SK-N-SH treated with all-trans-retinoic acid at 6 μM for 48 hours (cell line): ENCODE results near the gene TTC3.

Experiments
- ATAC-seq: fragments of 200-7000 bp; cut with Tn5 transposase; 3 replicates; pipeline ENCODE4 v1.9.1; 2020; ENCODE audit warnings: mild to moderate bottlenecking, moderate library complexity
- ARNTL ChIP-seq: fragments of 450-650 bp; formaldehyde crosslinking; IDR thresholded peaks from 2 replicates; pipeline ENCODE4 v1.5.0; 2020; ENCODE audit warnings: low read depth, mild to moderate bottlenecking, moderate library complexity, borderline replicate concordance
- CSDC2 ChIP-seq: fragments of 250-450 bp; sonication (Bioruptor Pico); IDR thresholded peaks from 2 replicates; pipeline ENCODE4 v1.5.0; 2020; ENCODE audit warnings: mild to moderate bottlenecking, moderate library complexity
- GLIS3 ChIP-seq: fragments of 250-450 bp; sonication (Bioruptor Pico); IDR thresholded peaks from 2 replicates; pipeline ENCODE4 v1.5.0; 2020; ENCODE audit warnings: mild to moderate bottlenecking, moderate library complexity
- ISL1 ChIP-seq: fragments of 250-450 bp; sonication (Bioruptor Pico); IDR thresholded peaks from 2 replicates; pipeline ENCODE4 v2.1.2; 2022; ENCODE audit warnings: mild to moderate bottlenecking, moderate library complexity
- OSR1 ChIP-seq: fragments of 250-450 bp; sonication (Bioruptor Pico); IDR thresholded peaks from 2 replicates; pipeline ENCODE4 v1.8.0; 2022; ENCODE audit warnings: moderate library complexity, mild to moderate bottlenecking, inconsistent platforms
- PPARA ChIP-seq: fragments of 250-450 bp; sonication (Bioruptor Pico); IDR thresholded peaks from 2 replicates; pipeline ENCODE4 v1.5.0; 2020; ENCODE audit warnings: mild to moderate bottlenecking, borderline replicate concordance
- TCF4 ChIP-seq: fragments of 250-450 bp; sonication (Bioruptor Pico); IDR thresholded peaks from 2 replicates; pipeline ENCODE4 v1.8.0; 2021; ENCODE audit warnings: mild to moderate bottlenecking, moderate library complexity, borderline replicate concordance
- TOX ChIP-seq: fragments of 250-450 bp; sonication (Bioruptor Pico); IDR thresholded peaks from 2 replicates; pipeline ENCODE4 v1.8.0; 2021; ENCODE audit warnings: mild to moderate bottlenecking, moderate library complexity, borderline replicate concordance
- ZC3H10 ChIP-seq: fragments of 250-450 bp; sonication (Bioruptor Pico); IDR thresholded peaks from 2 replicates; pipeline ENCODE4 v1.5.1; 2021; ENCODE audit warnings: mild to moderate bottlenecking, moderate library complexity
- ZFP3 ChIP-seq: fragments of 250-450 bp; sonication (Bioruptor Pico); IDR thresholded peaks from 2 replicates; pipeline ENCODE4 v1.5.0; 2020; ENCODE audit warnings: mild to moderate bottlenecking, moderate library complexity
- ZFP30 ChIP-seq: fragments of 450-650 bp; formaldehyde crosslinking; IDR thresholded peaks from 2 replicates; pipeline ENCODE4 v1.5.0; 2022; ENCODE audit warnings: mild to moderate bottlenecking, moderate library complexity
- ZNF565 ChIP-seq: fragments of 450-650 bp; formaldehyde crosslinking; conservative IDR thresholded peaks from 2 replicates; pipeline ENCODE4 v1.5.0; 2020; ENCODE audit warnings: low read depth, mild to moderate bottlenecking, moderate library complexity
- ZNF8 ChIP-seq: fragments of 450-650 bp; formaldehyde crosslinking; IDR thresholded peaks from 2 replicates; pipeline ENCODE4 v1.5.0; 2020; ENCODE audit warnings: mild to moderate bottlenecking, moderate library complexity
- TF ChIP-seq, protein P1 (sequence below): fragments of 250-450 bp; sonication (Bioruptor Pico); IDR thresholded peaks from 2 replicates; pipeline ENCODE4 v1.5.1; 2021; ENCODE audit warnings: mild to moderate bottlenecking, moderate library complexity
- TF ChIP-seq, protein P2 (sequence below): fragments of 250-450 bp; sonication (Bioruptor Pico); IDR thresholded peaks from 2 replicates; pipeline ENCODE4 v1.8.0; 2020; ENCODE audit warnings: mild to moderate bottlenecking, moderate library complexity, borderline replicate concordance
- TF ChIP-seq, protein P3 (sequence below): fragments of 250-450 bp; sonication (Bioruptor Pico); IDR thresholded peaks from 2 replicates; pipeline ENCODE4 v1.5.1; 2020; ENCODE audit warnings: low read depth, mild to moderate bottlenecking, moderate library complexity
- TF ChIP-seq, protein P4 (sequence below): fragments of 250-450 bp; sonication (Bioruptor Pico); IDR thresholded peaks from 2 replicates; pipeline ENCODE4 v1.8.0; 2021; ENCODE audit warnings: low read depth, mild to moderate bottlenecking, moderate library complexity, borderline replicate concordance
- TF ChIP-seq, protein P5 (sequence below): fragments of 250-450 bp; sonication (Bioruptor Pico); IDR thresholded peaks from 2 replicates; pipeline ENCODE4 v1.5.0; 2020; ENCODE audit warnings: mild to moderate bottlenecking, moderate library complexity

TTC3 gene

DNA sequence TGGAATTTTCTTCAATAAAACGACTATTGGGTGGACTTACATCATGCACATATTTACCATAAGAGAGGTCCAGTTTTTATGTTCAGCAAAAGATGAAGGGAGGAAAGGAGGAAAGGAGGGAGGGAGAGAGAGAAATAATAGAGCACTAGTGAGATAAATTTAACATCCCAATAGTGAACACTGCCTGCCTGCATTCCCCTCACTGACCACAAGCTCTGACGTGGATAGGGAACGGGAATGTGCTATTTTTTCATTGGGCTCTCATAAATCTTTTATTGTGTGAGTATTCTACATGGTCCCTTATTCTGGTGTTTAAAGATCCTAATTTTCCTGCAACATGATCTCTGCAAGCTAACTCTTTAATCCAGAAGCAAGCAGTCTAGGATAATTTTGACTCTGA lies 82.1 kb downstream of the TTC3 start (continued):
- TF ChIP-seq, protein P1, sequence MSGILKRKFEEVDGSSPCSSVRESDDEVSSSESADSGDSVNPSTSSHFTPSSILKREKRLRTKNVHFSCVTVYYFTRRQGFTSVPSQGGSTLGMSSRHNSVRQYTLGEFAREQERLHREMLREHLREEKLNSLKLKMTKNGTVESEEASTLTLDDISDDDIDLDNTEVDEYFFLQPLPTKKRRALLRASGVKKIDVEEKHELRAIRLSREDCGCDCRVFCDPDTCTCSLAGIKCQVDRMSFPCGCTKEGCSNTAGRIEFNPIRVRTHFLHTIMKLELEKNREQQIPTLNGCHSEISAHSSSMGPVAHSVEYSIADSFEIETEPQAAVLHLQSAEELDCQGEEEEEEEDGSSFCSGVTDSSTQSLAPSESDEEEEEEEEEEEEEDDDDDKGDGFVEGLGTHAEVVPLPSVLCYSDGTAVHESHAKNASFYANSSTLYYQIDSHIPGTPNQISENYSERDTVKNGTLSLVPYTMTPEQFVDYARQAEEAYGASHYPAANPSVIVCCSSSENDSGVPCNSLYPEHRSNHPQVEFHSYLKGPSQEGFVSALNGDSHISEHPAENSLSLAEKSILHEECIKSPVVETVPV (CRISPR knock-in tag) = no peak
- TF ChIP-seq ZNF565 (no peak), OSR1 (CRISPR knock-in tag) (no peak), GLIS3 (CRISPR knock-in tag) (no peak), ZC3H10 (CRISPR knock-in tag) (no peak), ZFP3 (no peak), ARNTL (CRISPR knock-in tag) (no peak)

DNA sequence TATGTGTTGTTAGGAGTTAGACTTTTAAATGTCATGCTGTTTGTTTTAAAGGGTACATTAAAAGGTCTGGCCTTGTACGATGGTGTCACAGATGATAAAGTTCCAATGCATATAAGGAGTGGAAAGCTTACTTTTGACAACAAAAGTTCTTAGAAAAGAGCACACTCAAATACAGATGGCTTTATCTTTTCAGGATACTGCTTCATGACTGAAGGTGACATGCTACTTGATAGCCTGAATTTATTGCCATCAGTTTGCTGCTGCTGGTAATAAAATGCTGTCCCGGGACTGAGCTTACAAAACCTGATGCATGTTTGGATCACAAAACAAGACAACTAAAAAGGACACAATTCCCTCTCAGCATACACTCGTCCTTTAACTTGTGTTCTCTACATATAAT lies 84.9 kb downstream of the TTC3 start:
- ATAC-seq = no peak
- no peak for TF ChIP-seq ZFP3
- TF ChIP-seq ISL1 (CRISPR knock-in tag) = no peak
- TF ChIP-seq, protein P2, sequence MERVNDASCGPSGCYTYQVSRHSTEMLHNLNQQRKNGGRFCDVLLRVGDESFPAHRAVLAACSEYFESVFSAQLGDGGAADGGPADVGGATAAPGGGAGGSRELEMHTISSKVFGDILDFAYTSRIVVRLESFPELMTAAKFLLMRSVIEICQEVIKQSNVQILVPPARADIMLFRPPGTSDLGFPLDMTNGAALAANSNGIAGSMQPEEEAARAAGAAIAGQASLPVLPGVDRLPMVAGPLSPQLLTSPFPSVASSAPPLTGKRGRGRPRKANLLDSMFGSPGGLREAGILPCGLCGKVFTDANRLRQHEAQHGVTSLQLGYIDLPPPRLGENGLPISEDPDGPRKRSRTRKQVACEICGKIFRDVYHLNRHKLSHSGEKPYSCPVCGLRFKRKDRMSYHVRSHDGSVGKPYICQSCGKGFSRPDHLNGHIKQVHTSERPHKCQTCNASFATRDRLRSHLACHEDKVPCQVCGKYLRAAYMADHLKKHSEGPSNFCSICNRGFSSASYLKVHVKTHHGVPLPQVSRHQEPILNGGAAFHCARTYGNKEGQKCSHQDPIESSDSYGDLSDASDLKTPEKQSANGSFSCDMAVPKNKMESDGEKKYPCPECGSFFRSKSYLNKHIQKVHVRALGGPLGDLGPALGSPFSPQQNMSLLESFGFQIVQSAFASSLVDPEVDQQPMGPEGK (CRISPR knock-in tag) = no peak
- TF ChIP-seq OSR1 (CRISPR knock-in tag) = no peak
- TF ChIP-seq, protein P3, sequence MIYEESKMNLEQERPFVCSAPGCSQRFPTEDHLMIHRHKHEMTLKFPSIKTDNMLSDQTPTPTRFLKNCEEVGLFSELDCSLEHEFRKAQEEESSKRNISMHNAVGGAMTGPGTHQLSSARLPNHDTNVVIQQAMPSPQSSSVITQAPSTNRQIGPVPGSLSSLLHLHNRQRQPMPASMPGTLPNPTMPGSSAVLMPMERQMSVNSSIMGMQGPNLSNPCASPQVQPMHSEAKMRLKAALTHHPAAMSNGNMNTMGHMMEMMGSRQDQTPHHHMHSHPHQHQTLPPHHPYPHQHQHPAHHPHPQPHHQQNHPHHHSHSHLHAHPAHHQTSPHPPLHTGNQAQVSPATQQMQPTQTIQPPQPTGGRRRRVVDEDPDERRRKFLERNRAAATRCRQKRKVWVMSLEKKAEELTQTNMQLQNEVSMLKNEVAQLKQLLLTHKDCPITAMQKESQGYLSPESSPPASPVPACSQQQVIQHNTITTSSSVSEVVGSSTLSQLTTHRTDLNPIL (CRISPR knock-in tag) = no peak
- TF ChIP-seq TOX = no peak
- TF ChIP-seq ZNF565 = no peak
- TF ChIP-seq ZNF8 = no peak
- no peak for TF ChIP-seq TCF4 (CRISPR knock-in tag)
- TF ChIP-seq, protein P4, sequence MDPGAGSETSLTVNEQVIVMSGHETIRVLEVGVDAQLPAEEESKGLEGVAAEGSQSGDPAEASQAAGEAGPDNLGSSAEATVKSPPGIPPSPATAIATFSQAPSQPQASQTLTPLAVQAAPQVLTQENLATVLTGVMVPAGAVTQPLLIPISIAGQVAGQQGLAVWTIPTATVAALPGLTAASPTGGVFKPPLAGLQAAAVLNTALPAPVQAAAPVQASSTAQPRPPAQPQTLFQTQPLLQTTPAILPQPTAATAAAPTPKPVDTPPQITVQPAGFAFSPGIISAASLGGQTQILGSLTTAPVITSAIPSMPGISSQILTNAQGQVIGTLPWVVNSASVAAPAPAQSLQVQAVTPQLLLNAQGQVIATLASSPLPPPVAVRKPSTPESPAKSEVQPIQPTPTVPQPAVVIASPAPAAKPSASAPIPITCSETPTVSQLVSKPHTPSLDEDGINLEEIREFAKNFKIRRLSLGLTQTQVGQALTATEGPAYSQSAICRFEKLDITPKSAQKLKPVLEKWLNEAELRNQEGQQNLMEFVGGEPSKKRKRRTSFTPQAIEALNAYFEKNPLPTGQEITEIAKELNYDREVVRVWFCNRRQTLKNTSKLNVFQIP = no peak
- TF ChIP-seq PPARA = no peak
- TF ChIP-seq, protein P1 (CRISPR knock-in tag) = no peak
- TF ChIP-seq, protein P5, sequence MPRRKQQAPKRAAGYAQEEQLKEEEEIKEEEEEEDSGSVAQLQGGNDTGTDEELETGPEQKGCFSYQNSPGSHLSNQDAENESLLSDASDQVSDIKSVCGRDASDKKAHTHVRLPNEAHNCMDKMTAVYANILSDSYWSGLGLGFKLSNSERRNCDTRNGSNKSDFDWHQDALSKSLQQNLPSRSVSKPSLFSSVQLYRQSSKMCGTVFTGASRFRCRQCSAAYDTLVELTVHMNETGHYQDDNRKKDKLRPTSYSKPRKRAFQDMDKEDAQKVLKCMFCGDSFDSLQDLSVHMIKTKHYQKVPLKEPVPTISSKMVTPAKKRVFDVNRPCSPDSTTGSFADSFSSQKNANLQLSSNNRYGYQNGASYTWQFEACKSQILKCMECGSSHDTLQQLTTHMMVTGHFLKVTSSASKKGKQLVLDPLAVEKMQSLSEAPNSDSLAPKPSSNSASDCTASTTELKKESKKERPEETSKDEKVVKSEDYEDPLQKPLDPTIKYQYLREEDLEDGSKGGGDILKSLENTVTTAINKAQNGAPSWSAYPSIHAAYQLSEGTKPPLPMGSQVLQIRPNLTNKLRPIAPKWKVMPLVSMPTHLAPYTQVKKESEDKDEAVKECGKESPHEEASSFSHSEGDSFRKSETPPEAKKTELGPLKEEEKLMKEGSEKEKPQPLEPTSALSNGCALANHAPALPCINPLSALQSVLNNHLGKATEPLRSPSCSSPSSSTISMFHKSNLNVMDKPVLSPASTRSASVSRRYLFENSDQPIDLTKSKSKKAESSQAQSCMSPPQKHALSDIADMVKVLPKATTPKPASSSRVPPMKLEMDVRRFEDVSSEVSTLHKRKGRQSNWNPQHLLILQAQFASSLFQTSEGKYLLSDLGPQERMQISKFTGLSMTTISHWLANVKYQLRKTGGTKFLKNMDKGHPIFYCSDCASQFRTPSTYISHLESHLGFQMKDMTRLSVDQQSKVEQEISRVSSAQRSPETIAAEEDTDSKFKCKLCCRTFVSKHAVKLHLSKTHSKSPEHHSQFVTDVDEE (CRISPR knock-in tag) = no peak
- TF ChIP-seq CSDC2 (CRISPR knock-in tag) = no peak
- TF ChIP-seq GLIS3 (CRISPR knock-in tag) = no peak
- TF ChIP-seq ARNTL (CRISPR knock-in tag) = no peak
- TF ChIP-seq ZFP30 (CRISPR knock-in tag) = no peak

DNA sequence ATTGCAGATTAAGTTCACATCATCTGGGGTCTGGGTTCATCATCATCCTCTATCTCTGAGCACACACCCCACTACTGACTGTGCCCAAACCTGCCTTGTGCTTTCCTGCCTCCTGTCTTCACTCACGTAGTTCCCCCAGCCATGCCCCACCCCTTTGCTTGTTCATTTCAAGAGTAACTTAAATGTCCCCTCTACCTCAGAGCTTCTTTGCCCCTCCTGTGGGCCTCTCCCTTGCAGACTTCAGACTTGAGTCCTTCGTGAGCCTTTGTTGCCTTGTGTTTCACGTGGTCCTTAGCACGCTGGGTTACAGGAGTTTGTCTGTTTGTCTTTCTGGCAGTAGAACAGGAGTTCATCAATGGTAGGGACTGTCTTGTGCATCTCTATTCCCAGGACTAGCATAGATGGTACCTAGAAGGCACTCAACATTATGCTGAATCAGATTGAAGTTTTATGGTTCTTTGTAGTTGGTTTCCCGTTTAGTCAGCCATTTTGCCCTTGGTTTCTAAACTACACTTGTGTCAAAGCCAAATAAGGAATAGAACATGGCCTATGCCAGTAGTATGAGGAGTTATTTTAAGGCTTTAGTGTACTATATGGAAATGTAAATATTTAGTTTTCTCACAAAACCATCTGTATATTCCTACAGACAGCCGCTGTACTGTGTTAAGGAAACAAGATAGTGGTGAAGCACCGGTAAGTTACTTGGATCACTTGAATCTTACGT lies 86.2 kb downstream of the TTC3 start:
- no peak for ATAC-seq
- TF ChIP-seq ZNF8 = no peak
